ENCODE results near the gene CTTNBP2. TPM values are rescaled to one million over a fixed set of nuclear protein-coding genes. Genes with fewer than 3 reads are reported as not detected.

Gene CTTNBP2
- total and polyA plus RNA-seq, 8 donors, result 3.0 to 22.2 (median 19.2) TPM

DNA sequence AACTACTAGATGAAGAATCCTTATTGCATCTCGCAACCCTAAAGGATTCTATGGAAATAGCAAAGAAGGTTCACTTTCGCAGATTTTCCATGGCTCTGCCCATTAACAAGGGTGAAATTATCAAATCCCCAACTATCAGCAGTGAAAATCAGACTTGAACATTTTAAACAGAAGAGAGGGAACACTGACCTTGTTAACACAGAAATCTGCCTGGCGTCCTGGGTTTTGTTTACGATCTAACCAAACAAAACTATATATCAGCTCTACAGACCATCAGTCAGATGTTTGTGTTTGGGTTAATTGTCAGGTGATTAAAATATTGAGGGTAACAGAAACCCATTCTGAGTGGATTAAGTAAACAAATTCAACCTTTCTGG is 1.9 kb downstream of the CTTNBP2 start:
- DNase-seq (no peak), ATAC-seq (no peak)
- H3K27me3 ChIP-seq, result peaks cover 9 to 65% of the 10 kb centered on the region in 2 donors
- no peaks in the 10 kb centered on the region for H3K9me3 ChIP-seq
- no peak overlapping the region for H3K27ac ChIP-seq
- TF ChIP-seq, protein P1, sequence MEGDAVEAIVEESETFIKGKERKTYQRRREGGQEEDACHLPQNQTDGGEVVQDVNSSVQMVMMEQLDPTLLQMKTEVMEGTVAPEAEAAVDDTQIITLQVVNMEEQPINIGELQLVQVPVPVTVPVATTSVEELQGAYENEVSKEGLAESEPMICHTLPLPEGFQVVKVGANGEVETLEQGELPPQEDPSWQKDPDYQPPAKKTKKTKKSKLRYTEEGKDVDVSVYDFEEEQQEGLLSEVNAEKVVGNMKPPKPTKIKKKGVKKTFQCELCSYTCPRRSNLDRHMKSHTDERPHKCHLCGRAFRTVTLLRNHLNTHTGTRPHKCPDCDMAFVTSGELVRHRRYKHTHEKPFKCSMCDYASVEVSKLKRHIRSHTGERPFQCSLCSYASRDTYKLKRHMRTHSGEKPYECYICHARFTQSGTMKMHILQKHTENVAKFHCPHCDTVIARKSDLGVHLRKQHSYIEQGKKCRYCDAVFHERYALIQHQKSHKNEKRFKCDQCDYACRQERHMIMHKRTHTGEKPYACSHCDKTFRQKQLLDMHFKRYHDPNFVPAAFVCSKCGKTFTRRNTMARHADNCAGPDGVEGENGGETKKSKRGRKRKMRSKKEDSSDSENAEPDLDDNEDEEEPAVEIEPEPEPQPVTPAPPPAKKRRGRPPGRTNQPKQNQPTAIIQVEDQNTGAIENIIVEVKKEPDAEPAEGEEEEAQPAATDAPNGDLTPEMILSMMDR (IDR thresholded peaks at IDR 0.05), result no peak
- no peak overlapping the region for H3K4me3 ChIP-seq
- H3K36me3 ChIP-seq, result no peaks in the 10 kb centered on the region
- intact Hi-C loops (cut with DNase I), result no loop called here
- H3K4me1 ChIP-seq, result peaks cover 0 to 11% of the 10 kb centered on the region in 2 donors

DNA sequence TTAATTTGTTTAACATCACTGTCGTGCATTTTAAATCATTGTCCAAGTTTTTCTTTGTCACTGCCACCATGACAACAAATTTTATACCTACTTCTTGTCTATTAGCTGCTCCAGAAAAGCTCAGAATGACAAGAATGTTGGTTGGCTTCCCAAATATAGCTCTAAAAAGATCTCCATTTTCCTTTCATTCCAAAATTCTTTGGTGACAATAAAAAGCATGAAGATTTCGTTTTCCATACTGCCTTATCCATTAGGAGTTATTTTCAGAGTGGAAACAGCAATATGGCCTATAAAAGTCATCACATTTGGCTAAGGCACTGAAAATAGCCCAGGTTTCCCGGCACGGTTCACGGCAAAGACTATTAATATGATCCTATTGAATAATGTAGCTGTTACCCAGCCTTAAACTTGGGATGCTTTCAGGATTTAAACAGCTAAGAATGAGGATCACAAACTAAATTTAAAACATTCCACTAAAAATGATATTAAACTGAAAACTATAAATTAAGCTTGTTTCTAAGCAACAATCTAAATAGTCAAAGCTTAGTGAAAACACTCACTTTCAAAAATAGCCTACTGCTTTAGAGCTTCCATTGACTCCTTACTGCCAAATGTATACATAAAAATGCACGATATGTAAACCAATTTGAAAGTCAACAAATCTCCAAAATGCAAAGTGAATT is 2.7 kb downstream of the CTTNBP2 start:
- intact Hi-C loops (cut with DNase I), result no loop called here
- no peak overlapping the region for H3K27ac ChIP-seq
- peaks cover 0 to 11% of the 10 kb centered on the region in 2 donors for H3K4me1 ChIP-seq
- H3K36me3 ChIP-seq, result no peaks in the 10 kb centered on the region
- TF ChIP-seq, protein P1 (IDR thresholded peaks at IDR 0.05), result no peak
- peaks cover 9 to 58% of the 10 kb centered on the region in 2 donors for H3K27me3 ChIP-seq
- H3K4me3 ChIP-seq, result no peak overlapping the region
- ATAC-seq (no peak), DNase-seq (no peak)
- no peaks in the 10 kb centered on the region for H3K9me3 ChIP-seq

DNA sequence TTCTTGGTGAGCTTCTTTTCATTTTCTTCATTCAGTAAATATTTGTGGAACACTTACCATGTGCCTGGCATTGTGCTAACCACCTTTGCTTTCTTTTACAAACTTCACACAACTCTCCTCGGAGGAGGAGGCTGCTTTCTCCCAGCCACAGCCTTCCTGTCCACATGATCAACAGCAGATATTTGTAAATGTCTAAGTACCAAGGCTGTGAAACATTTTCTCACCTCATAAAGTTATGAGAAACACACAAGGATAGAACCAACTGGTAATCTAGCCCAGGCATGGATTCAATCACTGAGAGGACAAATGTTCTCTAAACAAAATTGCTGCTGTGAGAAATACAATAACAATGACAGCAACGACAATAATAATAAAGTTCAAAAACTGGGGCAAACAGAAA is 3.9 kb downstream of the CTTNBP2 start:
- TF ChIP-seq, protein P1 (IDR thresholded peaks at IDR 0.05), result no peak
- Histone ChIP-seq H3K4me1 (peaks cover 0 to 11% of the 10 kb centered on the region in 2 donors), H3K9me3 (no peaks in the 10 kb centered on the region), H3K27ac (no peak overlapping the region), H3K4me3 (no peak overlapping the region), H3K36me3 (no peaks in the 10 kb centered on the region), H3K27me3 (peaks cover 9 to 46% of the 10 kb centered on the region in 2 donors)
- intact Hi-C loops (cut with DNase I), result no loop called here
- DNase-seq (no peak), ATAC-seq (no peak)

- Histone ChIP-seq H3K4me1 (no peaks in the 10 kb centered on the region), H3K27ac (no peak overlapping the region), H3K9me3 (no peaks in the 10 kb centered on the region), H3K4me3 (no peak overlapping the region), H3K36me3 (no peaks in the 10 kb centered on the region), H3K27me3 (no peaks in the 10 kb centered on the region)
- ATAC-seq (no peak), DNase-seq (no peak)
- TF ChIP-seq, protein P1 (IDR thresholded peaks at IDR 0.05), result no peak
- intact Hi-C loops (cut with DNase I), result no loop called here
Observed at GRCh38 chr7:117863618-117864017, 9.6 kb downstream of the CTTNBP2 start.

DNA sequence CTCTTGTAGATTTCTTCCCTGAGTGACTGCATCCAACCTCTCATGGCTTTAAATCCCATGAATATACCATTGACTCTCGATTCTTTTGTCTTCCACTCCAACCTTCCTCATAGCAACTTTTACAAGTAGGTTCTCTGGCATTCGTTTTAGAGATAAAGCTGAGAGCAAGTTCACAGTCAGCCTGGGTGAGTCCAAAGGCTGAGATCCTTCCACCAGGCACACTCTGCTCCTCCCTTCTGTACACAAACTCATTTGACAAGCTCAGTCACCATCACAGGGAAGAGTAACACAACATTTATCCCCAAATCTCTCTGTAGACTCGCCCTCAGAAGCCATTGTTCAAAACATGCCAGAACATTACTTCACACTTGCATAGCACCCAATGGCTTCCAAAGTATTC is 10.9 kb downstream of the CTTNBP2 start:
- Histone ChIP-seq H3K36me3 (no peaks in the 10 kb centered on the region), H3K27me3 (no peaks in the 10 kb centered on the region), H3K9me3 (no peaks in the 10 kb centered on the region), H3K27ac (no peak overlapping the region), H3K4me1 (no peaks in the 10 kb centered on the region), H3K4me3 (no peak overlapping the region)
- intact Hi-C loops (cut with DNase I), result no loop called here
- ATAC-seq (no peak), DNase-seq (no peak)
- TF ChIP-seq, protein P1 (IDR thresholded peaks at IDR 0.05), result no peak
